HepG2 (cell line): ENCODE measurements around the gene DLEC1. TPM values are rescaled to one million over a fixed set of nuclear protein-coding genes. Genes with fewer than 3 reads are reported as not detected.

Experiments used
- CEBPG ChIP-seq: IDR thresholded peaks from 2 replicates; pipeline ENCODE4 v1.6.1; 2016
- CREM ChIP-seq, 2 experiments: sonication (generic) in 1 of 2; formaldehyde crosslinking in 1 of 2; IDR thresholded peaks; 2 replicates each; pipeline versions ENCODE4 v1.4.0 to v1.6.1; 2016 to 2020; ENCODE audit warnings: antibody characterized with exemption in 1 of 2, mild to moderate bottlenecking in 1 of 2, missing genetic modification reagents in 1 of 2
- DNMT1 ChIP-seq: sonication (generic); formaldehyde crosslinking; IDR thresholded peaks from 2 replicates; pipeline ENCODE4 v1.5.1; 2020; ENCODE audit warnings: mild to moderate bottlenecking, missing genetic modification reagents
- FOXA3 ChIP-seq: IDR thresholded peaks from 2 replicates; pipeline ENCODE4 v1.6.1; 2016; ENCODE audit warnings: missing genetic modification reagents, missing compliant biosample characterization
- GFI1 ChIP-seq: sonication (generic); formaldehyde crosslinking; IDR thresholded peaks from 2 replicates; pipeline ENCODE4 v1.5.0; 2020; ENCODE audit warnings: missing genetic modification reagents, mild to moderate bottlenecking, borderline replicate concordance
- HIC2 ChIP-seq: sonication (generic); formaldehyde crosslinking; IDR thresholded peaks from 2 replicates; pipeline ENCODE4 v1.9.0; 2022; ENCODE audit warnings: low read depth, missing genetic modification reagents
- KMT2A ChIP-seq: sonication (generic); formaldehyde crosslinking; IDR thresholded peaks from 2 replicates; pipeline ENCODE4 v1.4.0; 2020; ENCODE audit warnings: missing genetic modification reagents
- MLX ChIP-seq: IDR thresholded peaks from 2 replicates; pipeline ENCODE4 v1.6.1; 2016
- PRDM10 ChIP-seq: sonication (generic); formaldehyde crosslinking; IDR thresholded peaks from 2 replicates; pipeline ENCODE4 v1.4.0; 2020; ENCODE audit warnings: low read depth, missing genetic modification reagents
- SCMH1 ChIP-seq: sonication (generic); formaldehyde crosslinking; IDR thresholded peaks from 2 replicates; pipeline ENCODE4 v1.9.0; 2021; ENCODE audit warnings: missing genetic modification reagents, mild to moderate bottlenecking, borderline replicate concordance
- TBP ChIP-seq: sonication (generic); formaldehyde crosslinking; IDR thresholded peaks from 2 replicates; pipeline ENCODE4 v1.5.0; 2020; ENCODE audit warnings: missing genetic modification reagents
- TCF7 ChIP-seq: sonication (generic); IDR thresholded peaks from 2 replicates; pipeline ENCODE4 v1.6.1; 2016; ENCODE audit warnings: antibody characterized with exemption, low read depth
- XRCC5 ChIP-seq: fragments of 200-400 bp; formaldehyde crosslinking; optimal IDR thresholded peaks from 2 replicates; pipeline ENCODE3; 2017; ENCODE audit warnings: mild to moderate bottlenecking, low read length
- ZC3H13 ChIP-seq: sonication (generic); formaldehyde crosslinking; IDR thresholded peaks from 2 replicates; pipeline ENCODE4 v1.8.1; 2023; ENCODE audit warnings: mild to moderate bottlenecking, missing genetic modification reagents, moderate library complexity
- ZNF160 ChIP-seq: sonication (generic); formaldehyde crosslinking; IDR thresholded peaks from 2 replicates; pipeline ENCODE4 v1.8.0; 2022; ENCODE audit warnings: mild to moderate bottlenecking, inconsistent platforms, missing genetic modification reagents
- ZNF441 ChIP-seq: sonication (generic); formaldehyde crosslinking; IDR thresholded peaks from 2 replicates; pipeline ENCODE4 v1.7.0; 2021; ENCODE audit warnings: missing genetic modification reagents, borderline replicate concordance
- ZNF652 ChIP-seq: IDR thresholded peaks from 2 replicates; pipeline ENCODE4 v1.6.1; 2016; ENCODE audit warnings: low read depth, borderline replicate concordance
- ZNF687 ChIP-seq: sonication (generic); formaldehyde crosslinking; IDR thresholded peaks from 2 replicates; pipeline ENCODE4 v1.5.1; 2020; ENCODE audit warnings: mild to moderate bottlenecking, missing genetic modification reagents, moderate library complexity
- ZNF737 ChIP-seq: sonication (generic); formaldehyde crosslinking; IDR thresholded peaks from 2 replicates; pipeline ENCODE4 v1.5.0; 2020; ENCODE audit warnings: missing genetic modification reagents, mild to moderate bottlenecking, borderline replicate concordance
- polyA plus RNA-seq, 8 experiments: library from polyadenylated mRNA; depleted of rRNA in 3 of 8; stranded (reverse) in 7 of 8; unstranded in 1 of 8; fragments of >200 nt; fragmentation: Illumina TruSeq in 4 of 8; extraction: Trizol in 4 of 8; gene quantifications; 2 replicates each; pipeline versions ENCODE4 v1.2.1 to v1.2.3, GENCODE V29; 2011 to 2016; ENCODE audit warnings: low read depth in 4 of 8, missing spikeins in 1 of 8, mixed read lengths in 1 of 8; ENCODE audit not compliant: insufficient read depth in 1 of 8
- total RNA-seq, 5 experiments: library from RNA; depleted of rRNA; stranded (reverse); fragments of >200 nt; fragmentation: Illumina TruSeq; extraction: Trizol; gene quantifications; 2 replicates each; pipeline ENCODE4 v1.2.3, GENCODE V29; 2016; ENCODE audit warnings: low read depth in 1 of 5

DLEC1 gene
- total and polyA plus RNA-seq, 2 of the 13 experiments (the other 11 are each of a cell fraction or from before 2014, with no cell fraction given), result 0.09 TPM; not detected in 1

GRCh38 chr3:37995652-37996641 is 43.1 kb upstream of the DLEC1 start (continued):
- peak; percentile 71 for TF ChIP-seq ZNF687
- no peak for TF ChIP-seq TBP (CRISPR knock-in tag)
- TF ChIP-seq DNMT1 (CRISPR knock-in tag), result no peak
- TF ChIP-seq ZNF441 (CRISPR knock-in tag), result no peak
- no peak for TF ChIP-seq CEBPG
- TF ChIP-seq ZNF652 (CRISPR knock-in tag), result no peak
- TF ChIP-seq TCF7, result peak; percentile 73; the same call in 1 of the 2 replicates
- no peak for TF ChIP-seq HIC2 (CRISPR knock-in tag)
- peak; percentile 80; the same call in 1 of the 2 replicates for TF ChIP-seq MLX (CRISPR knock-in tag)
- no peak for TF ChIP-seq PRDM10 (CRISPR knock-in tag)
- no peak for TF ChIP-seq ZC3H13 (CRISPR knock-in tag)
- TF ChIP-seq CREM (IDR thresholded peaks at IDR 0.05), result no peak
- no peak for TF ChIP-seq CREM (CRISPR knock-in tag; IDR thresholded peaks at IDR 0.05)
- TF ChIP-seq ZNF160 (CRISPR knock-in tag), result no peak
- 0 out of 2 replicates have a peak, but pooled peaks have one; percentile 22 for TF ChIP-seq FOXA3 (CRISPR knock-in tag)
- no peak for TF ChIP-seq SCMH1 (CRISPR knock-in tag)
- no peak for TF ChIP-seq GFI1 (CRISPR knock-in tag)
- no peak for TF ChIP-seq KMT2A (CRISPR knock-in tag)
- no peak for TF ChIP-seq XRCC5
- TF ChIP-seq ZNF737 (CRISPR knock-in tag), result no peak
